Right ventricle myocardium superior (tissue), 1 donor: ENCODE data around the gene MYOT. TPM values are rescaled to one million over a fixed set of nuclear protein-coding genes. Genes with fewer than 3 reads are reported as not detected.
A peak's percentile ranks its signal among the peaks of the same experiment; 100 is the strongest.

ENCODE experiments used
- ATAC-seq: fragments of 200-7000 bp; cut with Tn5 transposase; one replicate; pipeline ENCODE4 v1.9.1; 2020; ENCODE audit warnings: mild to moderate bottlenecking; ENCODE audit not compliant: poor library complexity
- DNase-seq: peaks from one replicate; pipeline ENCODE4 v3.0.0-alpha.2; 2020
- intact Hi-C: fragments of 100-400 bp; cut with DNase I; formaldehyde crosslinking; loops from one replicate; pipeline ENCODE4 v1.11.2; 2022
- long read RNA-seq: library from polyadenylated mRNA; unstranded; transcript quantifications from one replicate; pipeline ENCODE4 v2.0.0, GENCODE V29; 2021
- total RNA-seq: library from RNA; stranded (reverse); fragmentation: NEBNext Ultra II Directional; extraction: Animal tissue kit (Norgen Biotek cat#: 25700); gene quantifications from one replicate; pipeline ENCODE4 v1.2.1, GENCODE V29; 2021
- donor health status: DM: no; HTN: yes; CAD: no; lungs with severe emphysema.

The MYOT gene
- 11.7 TPM for total RNA-seq
- long read RNA-seq, partial matches to known transcripts, result 7 of 16 reads
- long read RNA-seq, other reads (novel, unspliced or antisense), result 5 of 16 reads

DNA sequence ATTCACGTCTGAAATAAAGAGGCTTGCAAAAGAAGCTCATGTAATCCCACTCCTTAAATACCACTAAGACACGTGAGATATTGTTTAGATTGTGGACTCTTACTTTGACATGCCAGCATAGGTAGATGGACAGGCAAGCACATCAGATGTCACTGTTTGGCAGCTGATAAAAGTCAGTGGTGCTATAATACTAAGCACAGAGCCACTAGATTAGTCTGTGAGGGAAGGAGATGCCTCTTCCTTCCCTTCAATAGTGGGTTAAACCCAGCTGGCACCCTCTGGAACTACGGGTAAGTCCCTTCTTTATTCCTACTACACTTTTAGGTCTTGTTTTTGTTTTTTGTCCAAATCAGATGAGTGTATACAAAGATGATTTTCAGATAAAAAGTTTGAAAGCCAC, at the start of gene MYOT:
TSS of gene MYOT (plus strand) at position 197 of the 400 bp plus-strand sequence. CDS start 2,792 bp downstream, outside the sequence.
- intact Hi-C loops, result no loop called here
- no peak for DNase-seq
- ATAC-seq, result no peak

- DNase-seq (no peak), ATAC-seq (no peak)
- intact Hi-C loops, result no loop called here
Observed at GRCh38 chr5:137819766-137820165, 47.9 kb upstream of the MYOT start.

DNA sequence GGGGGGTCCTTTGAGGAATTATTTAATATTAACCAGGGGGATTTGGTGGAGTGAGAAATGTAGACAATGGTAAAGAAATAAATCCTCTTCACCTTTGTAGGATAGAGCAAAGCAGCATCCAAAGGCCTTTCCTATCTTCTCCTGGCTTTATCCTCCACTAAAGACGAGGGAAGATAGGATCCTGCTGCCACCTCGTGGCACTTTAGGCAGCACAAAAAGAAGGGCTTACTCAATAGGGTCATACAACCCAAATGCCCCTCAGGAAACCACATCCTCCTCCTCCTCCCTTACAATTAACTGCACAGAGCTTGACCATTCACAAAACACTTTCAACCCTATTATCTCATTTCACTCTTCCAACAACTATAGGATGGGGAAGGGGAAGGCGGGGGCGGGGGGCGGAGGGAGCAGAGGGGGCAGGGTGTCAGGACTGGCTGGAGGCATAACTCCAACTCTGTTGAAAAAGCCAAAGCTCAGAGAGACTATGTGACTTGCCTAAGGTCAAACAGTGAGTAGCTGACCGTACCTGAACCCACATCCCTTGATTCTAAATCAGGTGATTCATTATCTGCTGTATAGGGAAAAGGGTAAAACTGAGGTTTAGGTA, 45.4 kb upstream of the MYOT start:
- DNase-seq (no peak), ATAC-seq (peak; percentile 76)
- intact Hi-C loops, result no loop called here

GRCh38 chr5:137822984-137823383, 44.7 kb upstream of the MYOT start:
- ATAC-seq (peak; percentile 23), DNase-seq (no peak)
- intact Hi-C loops, result no loop called here

DNA sequence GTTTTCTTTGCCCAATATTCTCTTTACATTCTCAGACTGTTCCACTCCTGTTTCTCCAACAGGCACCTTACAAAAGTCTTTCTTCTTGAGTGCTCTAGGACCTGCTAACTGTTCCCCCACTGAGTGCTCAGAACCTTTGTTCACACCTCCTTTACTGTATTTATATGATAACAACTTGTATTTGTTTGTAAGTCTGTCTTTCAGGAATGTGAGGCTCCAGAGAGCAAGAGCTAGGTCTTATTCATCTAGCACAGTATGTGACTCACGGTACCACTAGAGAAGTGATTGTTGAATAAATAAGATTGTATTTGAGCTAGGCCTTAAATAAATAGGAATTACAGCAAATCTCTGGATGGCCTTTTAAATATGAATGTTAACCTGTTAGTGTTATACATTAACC, 42.5 kb upstream of the MYOT start:
- ATAC-seq (no peak), DNase-seq (no peak)
- intact Hi-C loops, result loop anchor here (5.0 kb wide), 1 partner anchor 62 kb away; the partner anchor contains the start of gene PKD2L2

- ATAC-seq, result no peak
- intact Hi-C loops, result loop anchor here (5.0 kb wide), 1 partner anchor 61 kb away; the partner anchor contains the start of gene PKD2L2
- DNase-seq, result no peak
Observed at GRCh38 chr5:137826067-137826466, 41.6 kb upstream of the MYOT start.

DNA sequence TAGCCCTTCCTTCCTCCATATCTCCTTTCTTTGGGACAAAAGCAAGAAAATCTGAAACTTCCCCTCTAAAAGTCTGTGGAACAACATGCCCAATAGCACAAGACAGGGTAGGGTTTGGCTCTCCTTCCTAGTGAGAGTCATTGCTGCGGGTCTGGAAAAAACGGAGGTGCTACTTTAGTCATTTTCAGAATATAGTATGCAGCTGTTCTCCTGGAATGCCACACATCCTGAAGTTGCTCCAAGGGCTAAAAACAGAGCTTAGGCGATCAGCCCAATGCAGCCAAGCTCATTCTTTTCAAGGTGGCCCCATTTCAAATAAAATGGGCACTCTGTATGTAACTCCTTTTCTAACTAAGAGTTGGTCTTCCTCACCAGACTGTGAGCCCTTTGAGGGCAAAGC, 39.5 kb upstream of the MYOT start:
- intact Hi-C loops, result loop anchor here (5.0 kb wide), 1 partner anchor 59 kb away; the partner anchor contains the start of gene PKD2L2
- ATAC-seq (peak; percentile 73), DNase-seq (no peak)

DNA sequence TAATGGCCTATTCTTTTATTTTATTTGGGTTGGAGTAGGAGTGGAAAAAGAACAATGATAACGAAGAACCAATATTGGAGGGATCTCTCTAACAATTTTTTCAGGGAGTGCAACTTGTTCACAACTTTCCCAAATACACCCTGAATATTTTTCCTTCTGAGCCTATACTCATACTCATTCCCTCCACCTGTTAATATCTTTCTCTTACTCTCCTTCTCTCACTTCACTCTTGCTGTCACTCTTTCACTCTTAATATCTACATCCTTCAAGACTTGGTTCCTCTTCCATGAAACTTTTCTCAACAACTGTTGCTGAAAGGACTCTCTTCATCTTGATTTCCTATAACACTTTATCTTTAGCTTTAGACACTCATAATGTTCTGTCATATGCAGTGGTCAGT, 39.0 kb upstream of the MYOT start:
- ATAC-seq, result no peak
- DNase-seq, result no peak
- intact Hi-C loops, result loop anchor here (5.0 kb wide), 1 partner anchor 59 kb away; the partner anchor contains the start of gene PKD2L2

DNA sequence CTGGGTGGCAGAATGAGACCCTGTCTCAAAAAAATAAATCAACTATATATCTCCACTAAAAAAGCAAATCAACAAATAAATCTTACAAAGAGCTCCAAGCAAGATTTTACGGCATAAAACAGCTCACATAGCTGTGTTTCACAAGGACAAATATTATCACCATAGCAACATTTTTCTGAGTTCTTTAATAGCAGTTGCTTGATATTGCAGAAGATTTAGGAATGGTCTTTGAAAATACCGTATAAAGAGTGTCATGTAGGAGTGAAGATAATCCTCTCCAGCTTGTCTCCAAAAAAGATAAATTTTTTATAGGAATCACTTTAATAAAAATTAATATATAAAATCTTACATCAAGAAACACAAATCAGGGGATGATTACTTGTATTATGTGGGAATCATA, 36.6 kb upstream of the MYOT start:
- no peak for DNase-seq
- ATAC-seq, result no peak
- intact Hi-C loops, result no loop called here

DNA sequence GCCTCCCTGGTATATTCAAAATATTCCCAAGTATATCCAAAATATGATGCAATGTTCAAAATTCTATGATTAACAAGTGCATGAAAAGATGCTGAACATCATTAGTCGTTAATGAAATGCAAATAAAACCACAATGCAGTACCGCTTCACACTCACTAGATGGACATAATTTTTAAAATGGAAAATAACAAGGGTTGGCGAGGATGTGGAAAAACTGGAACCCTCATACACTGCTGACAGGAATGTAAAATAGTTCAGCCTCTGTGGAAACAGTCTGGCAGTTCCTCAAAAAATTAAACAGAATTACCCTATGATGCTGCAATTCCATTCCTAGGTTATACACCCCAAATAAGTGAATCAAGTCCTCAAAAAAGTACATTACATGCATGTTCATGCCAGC, 36.1 kb upstream of the MYOT start:
- DNase-seq, result no peak
- ATAC-seq, result peak; percentile 52
- intact Hi-C loops, result no loop called here

GRCh38 chr5:137832416-137832815, 35.2 kb upstream of the MYOT start:
- ATAC-seq (no peak), DNase-seq (no peak)
- intact Hi-C loops, result no loop called here

DNA sequence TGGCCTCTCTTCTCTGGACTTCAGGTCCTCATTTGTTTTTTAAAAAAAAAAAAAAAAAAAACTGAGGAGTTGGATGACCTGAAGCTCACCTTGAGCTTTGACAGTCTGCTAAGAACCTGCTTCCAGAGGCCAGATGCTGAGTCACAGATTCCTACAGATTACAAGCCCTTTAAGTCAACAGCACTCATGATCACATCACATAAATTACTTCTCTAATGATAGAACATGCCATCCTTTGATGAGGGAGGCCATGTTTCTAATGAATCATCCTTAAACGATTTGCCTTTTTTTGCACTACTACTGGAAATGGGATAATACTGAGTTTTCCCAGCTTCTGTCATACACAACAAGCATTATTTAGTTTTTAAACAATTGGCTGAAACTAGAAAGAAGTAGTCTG, 34.2 kb upstream of the MYOT start:
- intact Hi-C loops, result no loop called here
- DNase-seq (no peak), ATAC-seq (no peak)

DNA sequence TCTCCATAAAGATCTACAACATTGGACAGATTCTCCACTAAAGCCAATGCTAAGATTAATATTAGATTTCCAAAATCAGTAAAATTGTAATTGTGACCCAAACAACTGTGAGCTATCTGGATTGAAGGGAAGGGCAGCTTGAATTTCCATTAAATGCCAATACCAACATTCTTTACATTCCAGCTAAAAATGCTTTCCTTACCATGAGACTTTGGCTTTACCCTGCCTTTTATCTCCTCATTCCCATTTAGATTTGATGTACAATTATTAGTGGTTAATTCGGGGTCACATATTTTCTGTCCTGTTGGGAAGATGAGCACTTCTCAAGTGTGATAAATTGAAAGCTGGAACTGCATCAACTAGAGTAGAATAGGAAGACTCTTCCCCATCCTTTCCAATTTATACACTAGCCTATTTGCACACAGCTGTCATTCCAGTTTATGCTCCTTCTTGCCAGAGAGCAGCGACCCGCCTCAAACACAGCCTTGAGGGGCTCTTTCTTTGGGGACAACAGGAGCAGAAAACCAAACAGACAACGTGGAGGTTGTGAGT, 33.1 kb upstream of the MYOT start:
- intact Hi-C loops, result no loop called here
- ATAC-seq, result no peak

DNA sequence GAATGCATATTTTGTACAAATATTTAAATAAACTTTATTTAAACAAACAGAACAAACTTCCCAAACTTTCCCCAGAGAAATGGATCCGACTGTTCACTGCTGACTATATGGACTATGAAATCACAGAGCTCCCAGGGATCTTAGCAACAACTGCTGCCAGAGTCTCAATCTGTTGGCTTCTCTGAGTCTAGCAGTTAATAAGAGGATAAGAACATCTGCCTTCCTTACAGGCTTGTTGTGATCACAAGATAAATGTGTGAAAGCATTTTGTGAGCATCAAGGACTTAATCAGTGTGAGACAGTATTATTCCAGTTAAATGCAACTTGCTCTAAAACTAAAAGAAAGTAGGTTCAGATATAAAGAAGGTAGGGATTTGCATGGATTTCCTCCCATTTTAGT, 31.4 kb upstream of the MYOT start:
- DNase-seq (no peak), ATAC-seq (no peak)
- intact Hi-C loops, result no loop called here

More for the DNA sequence above, 33.1 kb upstream of the MYOT start:
- no peak for DNase-seq

DNA sequence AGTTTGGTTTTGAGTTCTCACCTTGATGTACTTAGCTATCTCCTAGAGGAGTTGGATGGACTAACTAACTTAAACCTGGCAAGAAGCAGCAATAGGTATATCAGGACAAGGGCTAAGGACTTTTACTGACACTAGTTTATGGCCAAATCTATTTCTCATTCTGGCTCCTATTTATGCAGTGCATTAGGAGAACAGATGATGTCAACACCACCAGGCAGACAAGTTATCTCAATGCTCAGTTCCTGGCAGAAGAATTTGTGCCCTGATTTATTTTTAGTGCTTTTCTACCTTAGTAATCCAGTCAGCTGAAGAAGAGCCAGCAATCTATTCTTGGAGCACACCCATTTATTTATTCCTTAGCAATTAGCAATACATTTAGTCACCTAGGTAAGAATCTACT, 30.7 kb upstream of the MYOT start:
- intact Hi-C loops, result no loop called here
- no peak for DNase-seq
- ATAC-seq, result peak; percentile 89

GRCh38 chr5:137837491-137838394, 29.9 kb upstream of the MYOT start:
- intact Hi-C loops, result no loop called here
- ATAC-seq (peak; percentile 59), DNase-seq (no peak)

GRCh38 chr5:137838976-137839375, 28.7 kb upstream of the MYOT start:
- no peak for DNase-seq
- peak; percentile 30 for ATAC-seq
- intact Hi-C loops, result no loop called here

DNA sequence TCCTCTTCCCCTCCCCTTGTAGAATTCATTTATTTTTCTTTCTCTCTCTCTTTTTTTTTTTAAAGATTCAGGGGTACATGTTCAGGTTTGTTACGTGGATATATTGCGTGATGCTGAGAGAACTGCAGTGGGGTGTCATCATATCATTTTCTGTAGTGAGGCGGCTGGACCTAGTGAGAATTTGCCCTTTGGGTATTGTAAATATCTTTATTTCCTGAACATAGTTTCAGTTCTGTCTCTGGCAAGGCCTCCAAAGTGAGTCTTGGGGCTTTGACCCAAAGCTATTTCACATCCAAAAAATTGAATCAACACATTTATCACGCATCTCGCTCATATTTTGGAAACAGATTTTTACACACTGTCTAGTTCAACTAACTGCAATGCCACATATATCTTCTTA, 25.4 kb upstream of the MYOT start:
- ATAC-seq, result no peak

GRCh38 chr5:137843676-137844299, 23.9 kb upstream of the MYOT start:
- intact Hi-C loops, result no loop called here
- DNase-seq, result no peak
- ATAC-seq, result no peak

More for the DNA sequence above, 25.4 kb upstream of the MYOT start:
- intact Hi-C loops, result no loop called here
- DNase-seq, result no peak
